Adrenal gland (tissue), 5 donors: ENCODE results near the gene STX3.

ENCODE experiments used
- CTCF ChIP-seq, 6 experiments: fragments of 450-650 bp in 4 of 6; fragments of 200-600 bp in 2 of 6; sonication (generic) in 1 of 6; IDR thresholded peaks; 1 replicate in 5 of 6; 2 replicates in 1 of 6; pipeline versions ENCODE4 v1.5.1 to v1.8.0; 2016 to 2021; ENCODE audit warnings: antibody characterized with exemption in 6 of 6, mild to moderate bottlenecking in 2 of 6, moderate library complexity in 1 of 6
- POLR2A ChIP-seq, 2 donors: fragments of 450-650 bp; IDR thresholded peaks; one replicate each; pipeline ENCODE4 v1.6.1; 2017; ENCODE audit warnings: antibody characterized with exemption in 2 of 2, mild to moderate bottlenecking in 2 of 2, moderate library complexity in 1 of 2
- donor health status: DM: no; HTN: no; CAD: no.

GRCh38 chr11:59829358-59829757, 74.2 kb downstream of the STX3 start:
- TF ChIP-seq POLR2A (IDR thresholded peaks at IDR 0.05) (no peak), CTCF (IDR thresholded peaks at IDR 0.05) (no peak)
